ENCODE data around the gene OIT3.
"Not testable (repeated sequence)": the region's sequence is repeated elsewhere in the genome, so short reads cannot be mapped to it uniquely, and the experiment has no call there.

- TF ChIP-seq RFX5 (IDR thresholded peaks at IDR 0.05; ENCODE audit: low read depth, low read length); CTCF (conservative IDR thresholded peaks at IDR 0.05; ENCODE audit: low read depth, low read length); POLR2A (IDR thresholded peaks at IDR 0.05; ENCODE audit: low read depth, low read length); RCOR1 (IDR thresholded peaks at IDR 0.05; ENCODE audit: insufficient replicate concordance, low read length); RAD21 (IDR thresholded peaks at IDR 0.05; ENCODE audit: low read length): not testable (repeated sequence)
- TF ChIP-seq, protein P1, sequence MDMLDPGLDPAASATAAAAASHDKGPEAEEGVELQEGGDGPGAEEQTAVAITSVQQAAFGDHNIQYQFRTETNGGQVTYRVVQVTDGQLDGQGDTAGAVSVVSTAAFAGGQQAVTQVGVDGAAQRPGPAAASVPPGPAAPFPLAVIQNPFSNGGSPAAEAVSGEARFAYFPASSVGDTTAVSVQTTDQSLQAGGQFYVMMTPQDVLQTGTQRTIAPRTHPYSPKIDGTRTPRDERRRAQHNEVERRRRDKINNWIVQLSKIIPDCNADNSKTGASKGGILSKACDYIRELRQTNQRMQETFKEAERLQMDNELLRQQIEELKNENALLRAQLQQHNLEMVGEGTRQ (IDR thresholded peaks at IDR 0.05; ENCODE audit: low read depth, low read length) = not testable (repeated sequence)
- TF ChIP-seq, protein P2, sequence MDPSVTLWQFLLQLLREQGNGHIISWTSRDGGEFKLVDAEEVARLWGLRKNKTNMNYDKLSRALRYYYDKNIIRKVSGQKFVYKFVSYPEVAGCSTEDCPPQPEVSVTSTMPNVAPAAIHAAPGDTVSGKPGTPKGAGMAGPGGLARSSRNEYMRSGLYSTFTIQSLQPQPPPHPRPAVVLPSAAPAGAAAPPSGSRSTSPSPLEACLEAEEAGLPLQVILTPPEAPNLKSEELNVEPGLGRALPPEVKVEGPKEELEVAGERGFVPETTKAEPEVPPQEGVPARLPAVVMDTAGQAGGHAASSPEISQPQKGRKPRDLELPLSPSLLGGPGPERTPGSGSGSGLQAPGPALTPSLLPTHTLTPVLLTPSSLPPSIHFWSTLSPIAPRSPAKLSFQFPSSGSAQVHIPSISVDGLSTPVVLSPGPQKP (IDR thresholded peaks at IDR 0.05; ENCODE audit: borderline replicate concordance, low read depth, low read length) = not testable (repeated sequence)
Measured at GRCh38 chr10:72917803-72918332, 24.3 kb downstream of the OIT3 start.
